Mucosa of stomach (tissue), 1 donor: ENCODE measurements around the gene UBTD1.
"Not testable (repeated sequence)": the region's sequence is repeated elsewhere in the genome, so short reads cannot be mapped to it uniquely, and the experiment has no call there.

Experiments
- H3K27me3 ChIP-seq: one replicate; pipeline ENCODE4 v1.7.0; 2013; ENCODE audit warnings: mild to moderate bottlenecking, low read length; ENCODE audit not compliant: control insufficient read depth, insufficient read depth
- H3K36me3 ChIP-seq: one replicate; pipeline ENCODE4 v1.7.0; 2013; ENCODE audit warnings: low read length; ENCODE audit not compliant: control insufficient read depth, insufficient read depth
- H3K4me1 ChIP-seq: one replicate; pipeline ENCODE4 v1.7.0; 2013; ENCODE audit warnings: mild to moderate bottlenecking, low read length; ENCODE audit not compliant: control insufficient read depth, insufficient read depth
- H3K4me3 ChIP-seq: one replicate; pipeline ENCODE4 v1.7.0; 2013; ENCODE audit warnings: low read length
- H3K9ac ChIP-seq: one replicate; pipeline ENCODE4 v1.7.0; 2013; ENCODE audit warnings: mild to moderate bottlenecking, low read length, moderate library complexity
- H3K9me3 ChIP-seq: one replicate; pipeline ENCODE4 v1.7.0; 2013; ENCODE audit warnings: mild to moderate bottlenecking, low read length, moderate library complexity; ENCODE audit not compliant: control insufficient read depth
- donor health status: Pancreatic carcinoma.

UBTD1 gene

GRCh38 chr10:97548828-97549455 lies 50.2 kb downstream of the UBTD1 start:
- peaks cover 9% of the 10 kb centered on the region for H3K4me1 ChIP-seq
- H3K27me3 ChIP-seq, result no peaks in the 10 kb centered on the region
- no peaks in the 10 kb centered on the region for H3K9me3 ChIP-seq
- no peaks in the 10 kb centered on the region for H3K36me3 ChIP-seq
- H3K9ac ChIP-seq, result no peak overlapping the region
- H3K4me3 ChIP-seq, result no peak overlapping the region

DNA sequence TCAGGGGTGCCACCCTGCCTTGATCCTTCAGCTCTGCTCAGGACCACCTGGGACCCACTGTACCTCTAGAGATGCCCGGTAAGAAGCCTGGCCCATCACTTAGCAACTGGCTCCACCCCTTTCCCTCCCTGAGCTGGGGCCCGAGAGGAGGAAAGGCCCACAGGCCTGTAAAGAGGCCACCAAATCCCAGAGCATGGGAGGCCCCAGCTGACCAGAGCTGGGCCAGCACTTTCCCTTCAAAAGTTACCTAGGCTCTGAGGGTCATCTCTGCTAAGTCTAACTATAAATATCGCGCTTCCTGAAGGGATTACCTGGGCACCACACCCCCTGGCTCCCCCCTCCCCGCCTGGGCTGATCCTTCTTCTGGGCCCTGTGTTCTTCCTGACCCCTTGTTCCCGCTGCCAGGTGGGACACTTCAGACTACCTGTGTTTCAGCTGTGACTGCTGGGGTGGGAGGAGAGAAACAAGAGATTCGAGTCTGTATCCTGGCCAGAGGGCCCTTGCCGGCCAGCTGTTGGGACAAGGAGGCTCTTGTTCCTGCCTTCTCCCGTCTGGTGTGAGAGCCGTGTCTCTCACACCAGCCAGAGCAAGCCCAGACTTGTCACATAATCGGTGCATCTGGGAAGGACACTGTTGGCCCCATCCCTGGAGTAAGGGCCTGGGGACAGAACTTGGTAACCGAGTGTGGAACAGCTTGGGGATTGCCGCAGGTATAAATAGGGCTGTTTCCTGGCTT lies 51.0 kb downstream of the UBTD1 start:
- Histone ChIP-seq H3K36me3 (no peaks in the 10 kb centered on the region), H3K4me1 (peaks cover 9% of the 10 kb centered on the region), H3K9ac (peak overlapping the region; percentile 2), H3K27me3 (no peaks in the 10 kb centered on the region), H3K4me3 (no peak overlapping the region), H3K9me3 (no peaks in the 10 kb centered on the region)

- no peaks in the 10 kb centered on the region for H3K27me3 ChIP-seq
- H3K4me1 ChIP-seq, result peaks cover 9% of the 10 kb centered on the region
- H3K9ac ChIP-seq, result peak overlapping the region; percentile 2
- H3K9me3 ChIP-seq, result no peaks in the 10 kb centered on the region
- no peak overlapping the region for H3K4me3 ChIP-seq
- no peaks in the 10 kb centered on the region for H3K36me3 ChIP-seq
Observed at GRCh38 chr10:97550336-97551149, 51.8 kb downstream of the UBTD1 start.

DNA sequence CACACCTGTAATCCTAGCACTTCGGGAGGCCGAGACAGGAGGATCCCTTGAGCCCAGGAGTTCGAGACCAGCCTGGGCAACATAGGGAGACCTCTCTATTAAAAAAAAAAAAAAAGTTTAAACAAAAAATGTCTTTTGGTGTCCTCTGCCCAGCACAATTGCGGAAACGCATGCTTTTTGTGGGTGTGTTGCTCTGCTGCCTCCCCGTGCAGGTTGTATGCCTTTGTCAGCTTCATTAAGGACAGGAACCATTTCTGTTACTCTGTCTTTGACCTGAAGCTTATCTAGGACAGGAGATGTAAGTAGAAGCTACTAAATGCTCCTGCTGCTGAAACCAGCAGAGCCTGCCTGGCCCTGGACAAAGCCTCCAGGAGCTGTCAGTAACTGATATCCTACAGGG lies 52.5 kb downstream of the UBTD1 start:
- Histone ChIP-seq H3K4me1 (peaks cover 9% of the 10 kb centered on the region), H3K27me3 (no peaks in the 10 kb centered on the region), H3K36me3 (no peaks in the 10 kb centered on the region), H3K9me3 (no peaks in the 10 kb centered on the region), H3K9ac (no peak overlapping the region), H3K4me3 (no peak overlapping the region)

DNA sequence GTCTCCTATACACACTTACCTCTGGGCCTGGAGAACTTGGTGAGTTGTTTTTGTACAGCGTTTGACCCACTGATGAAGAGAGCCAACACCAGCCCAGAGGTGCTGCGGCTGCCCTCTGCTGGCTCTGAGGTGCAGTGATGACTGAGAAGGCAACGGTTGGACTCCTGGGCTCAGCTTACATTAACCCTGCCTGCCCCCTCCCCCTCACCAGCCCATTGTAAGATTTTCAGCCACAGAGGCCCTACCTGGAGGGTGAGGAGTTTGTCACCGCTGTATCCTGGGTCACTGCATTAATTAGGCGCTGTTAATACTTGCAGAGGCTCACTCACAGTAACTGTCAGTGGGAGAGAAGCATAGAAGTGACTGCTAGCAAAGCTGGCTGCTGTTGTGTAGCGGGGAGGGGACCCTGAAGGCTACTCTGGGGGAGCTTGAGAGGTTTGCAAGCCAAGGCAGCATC lies 54.9 kb downstream of the UBTD1 start:
- H3K9ac ChIP-seq, result no peak overlapping the region
- H3K4me1 ChIP-seq, result peaks cover 9% of the 10 kb centered on the region
- no peaks in the 10 kb centered on the region for H3K36me3 ChIP-seq
- no peak overlapping the region for H3K4me3 ChIP-seq
- no peaks in the 10 kb centered on the region for H3K9me3 ChIP-seq
- no peaks in the 10 kb centered on the region for H3K27me3 ChIP-seq

- H3K27me3 ChIP-seq, H3K9ac ChIP-seq, H3K4me3 ChIP-seq, H3K36me3 ChIP-seq, H3K4me1 ChIP-seq, H3K9me3 ChIP-seq: not testable (repeated sequence)
Observed at GRCh38 chr10:97554336-97554735, 55.6 kb downstream of the UBTD1 start.

- H3K4me1 ChIP-seq, H3K9ac ChIP-seq, H3K27me3 ChIP-seq, H3K36me3 ChIP-seq, H3K4me3 ChIP-seq, H3K9me3 ChIP-seq: not testable (repeated sequence)
Observed at GRCh38 chr10:97555541-97555940, 56.8 kb downstream of the UBTD1 start.

DNA sequence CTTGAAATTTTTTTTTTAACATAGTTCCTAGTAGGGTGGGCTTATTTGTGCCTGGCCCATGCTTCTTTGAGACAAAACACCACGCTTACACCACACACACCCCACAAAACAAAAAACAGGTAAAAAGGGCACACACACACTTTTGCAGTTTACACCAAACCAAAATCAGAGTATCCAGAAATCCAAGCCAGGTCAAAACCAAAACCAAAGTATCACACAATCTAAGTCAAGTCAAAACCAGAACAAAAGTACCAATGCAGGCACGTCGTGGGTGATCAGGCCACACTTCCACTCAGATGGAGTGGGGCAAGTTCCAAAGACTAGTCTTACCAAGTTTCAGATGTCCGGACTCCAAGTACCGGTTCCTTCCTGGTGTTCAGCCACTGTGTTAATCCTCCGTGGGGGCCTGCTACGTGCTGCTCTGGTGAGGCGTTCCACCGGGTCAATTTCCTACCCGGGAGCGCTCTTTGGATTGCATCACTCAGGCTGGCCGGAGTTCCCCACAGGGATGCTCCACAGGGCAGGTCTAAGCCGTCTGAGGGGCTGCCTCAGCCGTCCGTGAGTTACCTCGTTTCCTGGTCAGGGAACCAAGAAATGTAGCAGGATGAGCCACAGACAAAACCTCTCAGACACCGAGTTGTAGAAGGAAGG lies 62.1 kb downstream of the UBTD1 start:
- H3K36me3 ChIP-seq, H3K4me1 ChIP-seq, H3K9ac ChIP-seq, H3K9me3 ChIP-seq, H3K27me3 ChIP-seq, H3K4me3 ChIP-seq: not testable (repeated sequence)

DNA sequence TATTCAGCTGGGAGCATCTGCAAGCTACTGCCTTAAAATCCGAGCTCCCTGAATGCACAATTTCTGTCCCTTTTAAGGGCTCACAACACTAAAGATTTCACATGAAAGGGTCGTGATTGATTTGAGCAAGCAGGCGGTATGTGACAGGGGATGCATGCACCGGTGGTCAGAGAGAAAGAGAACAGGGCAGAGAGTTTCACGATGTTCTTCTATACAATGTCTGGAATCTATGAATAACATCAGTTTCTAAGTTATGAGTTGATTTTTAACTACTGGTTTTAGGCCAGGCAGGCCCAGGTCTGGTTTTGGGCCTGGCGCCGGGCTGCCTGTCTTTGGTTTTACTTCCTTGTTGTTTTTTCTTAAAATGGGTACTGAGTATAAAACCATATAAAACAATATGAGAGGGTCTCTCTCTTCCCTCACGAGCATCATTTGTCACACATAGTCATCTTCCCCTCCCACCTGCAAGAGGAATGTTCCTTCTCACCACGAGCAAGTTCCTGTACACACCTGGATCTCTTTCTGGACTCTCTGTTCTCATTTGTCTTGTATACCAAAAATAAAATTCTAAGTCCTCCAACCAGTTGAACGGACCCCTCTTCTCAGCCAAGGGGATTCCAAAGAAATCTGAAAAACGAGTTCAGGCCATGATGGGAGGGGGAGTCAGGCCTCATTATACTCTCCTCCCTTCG lies 62.8 kb downstream of the UBTD1 start:
- not testable (repeated sequence) for H3K4me3 ChIP-seq, H3K9ac ChIP-seq, H3K36me3 ChIP-seq, H3K9me3 ChIP-seq, H3K4me1 ChIP-seq, H3K27me3 ChIP-seq

GRCh38 chr10:97562329-97562728 lies 63.6 kb downstream of the UBTD1 start:
- not testable (repeated sequence) for H3K4me3 ChIP-seq, H3K9me3 ChIP-seq, H3K36me3 ChIP-seq, H3K9ac ChIP-seq, H3K4me1 ChIP-seq, H3K27me3 ChIP-seq

GRCh38 chr10:97563337-97563736 lies 64.6 kb downstream of the UBTD1 start:
- H3K27me3 ChIP-seq, result no peaks in the 10 kb centered on the region
- no peak overlapping the region for H3K4me3 ChIP-seq
- H3K4me1 ChIP-seq, result no peaks in the 10 kb centered on the region
- no peaks in the 10 kb centered on the region for H3K9me3 ChIP-seq
- no peaks in the 10 kb centered on the region for H3K36me3 ChIP-seq
- H3K9ac ChIP-seq, result no peak overlapping the region
